Liver (tissue), 9 donors: ENCODE data around the gene MEG3. TPM values are rescaled to one million over a fixed set of nuclear protein-coding genes. Genes with fewer than 3 reads are reported as not detected.
A peak's percentile ranks its signal among the peaks of the same experiment; 100 is the strongest.

ENCODE experiments used
- DNase-seq: peaks from one replicate; pipeline ENCODE4 v3.0.0-alpha.2; 2017; ENCODE audit warnings: low spot score
- H3K27ac ChIP-seq, 2 donors: one replicate each; pipeline ENCODE4 v1.7.0; 2013; ENCODE audit warnings: inconsistent platforms in 2 of 2, low read length in 2 of 2, control low read depth in 1 of 2, low read depth in 1 of 2, mild to moderate bottlenecking in 1 of 2
- H3K27me3 ChIP-seq, 4 donors: one replicate each; pipeline versions ENCODE4 v1.6.1 to v1.7.0; 2013; ENCODE audit warnings: low read length in 3 of 4, inconsistent platforms in 1 of 4, mild to moderate bottlenecking in 1 of 4, moderate library complexity in 1 of 4; ENCODE audit not compliant: control insufficient read depth in 4 of 4, insufficient read depth in 4 of 4
- H3K36me3 ChIP-seq, 4 donors: one replicate each; pipeline versions ENCODE4 v1.6.1 to v1.7.0; 2013; ENCODE audit warnings: low read length in 3 of 4, mild to moderate bottlenecking in 3 of 4, low read depth in 1 of 4, moderate library complexity in 1 of 4; ENCODE audit not compliant: control insufficient read depth in 4 of 4, insufficient read depth in 3 of 4
- H3K4me1 ChIP-seq, 4 donors: one replicate each; pipeline versions ENCODE4 v1.6.1 to v1.7.0; 2013; ENCODE audit warnings: low read length in 3 of 4, mild to moderate bottlenecking in 3 of 4, moderate library complexity in 1 of 4; ENCODE audit not compliant: control insufficient read depth in 4 of 4, insufficient read depth in 4 of 4
- H3K4me3 ChIP-seq, 3 donors: one replicate each; pipeline versions ENCODE4 v1.6.1 to v1.7.0; 2013; ENCODE audit warnings: low read length in 3 of 3, control low read depth in 1 of 3, low read depth in 1 of 3, mild to moderate bottlenecking in 1 of 3
- H3K9ac ChIP-seq, 2 donors: one replicate each; pipeline ENCODE4 v1.7.0; 2013; ENCODE audit warnings: low read length in 2 of 2, mild to moderate bottlenecking in 2 of 2, moderate library complexity in 2 of 2, control low read depth in 1 of 2, low read depth in 1 of 2
- H3K9me3 ChIP-seq, 4 donors: one replicate each; pipeline versions ENCODE4 v1.6.1 to v1.7.0; 2013; ENCODE audit warnings: low read length in 3 of 4; ENCODE audit not compliant: control insufficient read depth in 4 of 4
- ATF3 ChIP-seq: IDR thresholded peaks from 2 replicates; pipeline ENCODE4 v1.6.1; 2016; ENCODE audit warnings: antibody characterized with exemption
- CTCF ChIP-seq: fragments of 150-350 bp; IDR thresholded peaks from 2 replicates; pipeline ENCODE4 v1.5.1; 2017; ENCODE audit warnings: improper control_type of control experiment, low read depth, low read length; ENCODE audit not compliant: missing input control
- FOXA1 ChIP-seq: IDR thresholded peaks from 2 replicates; pipeline ENCODE4 v1.6.1; 2016; ENCODE audit warnings: antibody characterized with exemption
- FOXA2 ChIP-seq: IDR thresholded peaks from 2 replicates; pipeline ENCODE4 v1.6.1; 2016; ENCODE audit warnings: antibody characterized with exemption
- GABPA ChIP-seq, 2 donors: IDR thresholded peaks in 1 of 2; conservative IDR thresholded peaks in 1 of 2; 2 replicates each; pipeline ENCODE4 v1.6.1; 2016; ENCODE audit warnings: antibody characterized with exemption in 2 of 2, mild to moderate bottlenecking in 1 of 2, moderate library complexity in 1 of 2
- HNF4G ChIP-seq: IDR thresholded peaks from 2 replicates; pipeline ENCODE4 v1.6.1; 2016; ENCODE audit warnings: antibody characterized with exemption
- JUND ChIP-seq, 2 donors: IDR thresholded peaks; 2 replicates each; pipeline ENCODE4 v1.6.1; 2016; ENCODE audit warnings: antibody characterized with exemption in 2 of 2
- MAX ChIP-seq: IDR thresholded peaks from 2 replicates; pipeline ENCODE4 v1.6.1; 2016; ENCODE audit warnings: antibody characterized with exemption
- NR2F2 ChIP-seq: IDR thresholded peaks from 2 replicates; pipeline ENCODE4 v1.6.1; 2016; ENCODE audit warnings: antibody characterized with exemption
- REST ChIP-seq: IDR thresholded peaks from 2 replicates; pipeline ENCODE4 v1.6.1; 2016; ENCODE audit warnings: antibody characterized with exemption, mild to moderate bottlenecking
- SP1 ChIP-seq: IDR thresholded peaks from 2 replicates; pipeline ENCODE4 v1.6.1; 2018; ENCODE audit warnings: antibody characterized with exemption, mild to moderate bottlenecking
- TAF1 ChIP-seq: conservative IDR thresholded peaks from 2 replicates; pipeline ENCODE4 v1.6.1; 2016; ENCODE audit warnings: antibody characterized with exemption, mild to moderate bottlenecking
- YY1 ChIP-seq: IDR thresholded peaks from 2 replicates; pipeline ENCODE4 v1.6.1; 2016; ENCODE audit warnings: antibody characterized with exemption, mild to moderate bottlenecking
- ZBTB33 ChIP-seq: IDR thresholded peaks from 2 replicates; pipeline ENCODE4 v1.6.1; 2016; ENCODE audit warnings: antibody characterized with exemption
- WGBS: extraction: QIAGEN DNeasy Blood & Tissue Kit; methylation state at CpG from one replicate; pipeline ENCODE4 v1.1.7; 2013; 5-methylcytosine and 5-hydroxymethylcytosine counted together
- polyA plus RNA-seq, 2 donors: library from polyadenylated mRNA; stranded (reverse) in 1 of 2; unstranded in 1 of 2; fragments of 200-250 nt in 1 of 2; fragments of >200 nt in 1 of 2; fragmentation: Nextera tagmentation in 1 of 2; extraction: Ambion mirVana in 1 of 2; gene quantifications; one replicate each; pipeline versions ENCODE4 v1.2.1 to v1.2.3, GENCODE V29; 2013 to 2015
- total RNA-seq, 2 donors: library from RNA; depleted of rRNA; stranded (reverse); fragments of >200 nt; gene quantifications; one replicate each; pipeline ENCODE4 v1.2.3, GENCODE V29; 2014
- donor health status: healthy.
- donor health status: healthy.
- donor health status: healthy.
- donor health status: healthy.
- donor health status: healthy.

The MEG3 gene
- total RNA-seq (100 to 1,000 TPM in 1 of 2 donors, 10 to 100 TPM in 1; 26.4 to 485 TPM), polyA plus RNA-seq (10 to 100 TPM; 12.3 to 19.9 TPM)

GRCh38 chr14:100825713-100826331 is at the start of gene MEG3:
Gene MEG3 (plus strand): TSS chr14:100826118.
- Histone ChIP-seq H3K36me3 (no peaks in the 10 kb centered on the region), H3K27ac (peak within 1 kb of the TSS in 1 of 2 donors; percentile 0), H3K27me3 (no peaks in the 10 kb centered on the region), H3K9ac (no peak within 1 kb of the TSS), H3K4me3 (peak within 1 kb of the TSS in 1 of 3 donors; percentile 30), H3K4me1 (peaks cover 0 to 2% (median 0%) of the 10 kb centered on the region in 4 donors), H3K9me3 (peaks cover 0 to 4% (median 0%) of the 10 kb centered on the region in 4 donors)
- 51% methylated on average over 39 of the region's 39 CpGs for WGBS
- TF ChIP-seq YY1 (peak; percentile 14), FOXA1 (no peak), TAF1 (peak; percentile 73), FOXA2 (no peak), ATF3 (no peak), HNF4G (no peak), SP1 (no peak)
- DNase-seq, result peak; percentile 74

- Histone ChIP-seq H3K27me3 (peaks cover 0 to 2% (median 0%) of the 10 kb centered on the region in 4 donors), H3K9ac (no peak overlapping the region), H3K27ac (no peak overlapping the region), H3K9me3 (no peaks in the 10 kb centered on the region), H3K36me3 (no peaks in the 10 kb centered on the region), H3K4me3 (no peak overlapping the region), H3K4me1 (no peaks in the 10 kb centered on the region)
- TF ChIP-seq FOXA1 (no peak), TAF1 (no peak), SP1 (no peak), FOXA2 (no peak), ZBTB33 (no peak), JUND (IDR thresholded peaks at IDR 0.05) (no peak), GABPA (IDR thresholded peaks at IDR 0.05 in 1 of 2, conservative IDR thresholded peaks at IDR 0.05 in 1 of 2) (no peak), MAX (no peak), CTCF (no peak), NR2F2 (no peak), REST (no peak), ATF3 (no peak)
- WGBS, result 84% methylated on average over 14 of the region's 14 CpGs
- DNase-seq, result no peak
Observed at GRCh38 chr14:100776681-100777365, 49.1 kb upstream of the MEG3 start.
